IPS-18a (cell line): ENCODE measurements around the gene ADAM12.

Experiments
- H3K27ac ChIP-seq: one replicate; pipeline ENCODE4 v1.5.1; 2013; ENCODE audit warnings: low read length
- H3K27me3 ChIP-seq: one replicate; pipeline ENCODE4 v1.6.1; 2013; ENCODE audit warnings: mild to moderate bottlenecking, low read length; ENCODE audit not compliant: control insufficient read depth, insufficient read depth
- H3K36me3 ChIP-seq: one replicate; pipeline ENCODE4 v1.6.1; 2013; ENCODE audit warnings: low read depth, low read length; ENCODE audit not compliant: control insufficient read depth
- H3K4me1 ChIP-seq: one replicate; pipeline ENCODE4 v1.6.1; 2013; ENCODE audit warnings: low read depth, low read length; ENCODE audit not compliant: control insufficient read depth
- H3K4me3 ChIP-seq: one replicate; pipeline ENCODE4 v1.5.1; 2013; ENCODE audit warnings: low read length
- H3K9ac ChIP-seq: one replicate; pipeline ENCODE4 v1.6.1; 2013; ENCODE audit warnings: mild to moderate bottlenecking, low read length, moderate library complexity
- H3K9me3 ChIP-seq: one replicate; pipeline ENCODE4 v1.6.1; 2013; ENCODE audit warnings: low read depth, low read length; ENCODE audit not compliant: control insufficient read depth

Gene ADAM12

DNA sequence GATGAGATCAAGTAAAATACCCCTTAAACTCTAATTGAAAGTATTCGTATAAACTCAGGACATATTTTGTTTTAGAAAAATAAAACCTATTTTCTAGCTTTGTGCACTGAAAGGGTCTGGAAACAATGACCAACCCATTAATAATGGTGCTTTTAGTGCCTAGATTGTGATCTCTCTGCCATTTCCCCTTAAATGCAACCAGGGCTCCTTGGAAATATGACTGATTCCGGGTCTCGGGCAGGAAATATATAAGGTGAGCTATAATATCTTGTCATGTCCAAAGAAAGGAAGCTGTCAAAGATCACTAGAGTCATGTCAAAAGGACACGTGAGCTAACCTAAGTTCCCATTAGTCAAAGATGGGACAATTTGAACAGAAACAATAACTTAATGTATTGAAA lies 12.4 kb upstream of the ADAM12 start:
- Histone ChIP-seq H3K27me3 (no peaks in the 10 kb centered on the region), H3K4me3 (no peak overlapping the region), H3K9ac (no peak overlapping the region), H3K27ac (no peak overlapping the region), H3K9me3 (no peaks in the 10 kb centered on the region), H3K4me1 (peaks cover 8% of the 10 kb centered on the region), H3K36me3 (no peaks in the 10 kb centered on the region)

DNA sequence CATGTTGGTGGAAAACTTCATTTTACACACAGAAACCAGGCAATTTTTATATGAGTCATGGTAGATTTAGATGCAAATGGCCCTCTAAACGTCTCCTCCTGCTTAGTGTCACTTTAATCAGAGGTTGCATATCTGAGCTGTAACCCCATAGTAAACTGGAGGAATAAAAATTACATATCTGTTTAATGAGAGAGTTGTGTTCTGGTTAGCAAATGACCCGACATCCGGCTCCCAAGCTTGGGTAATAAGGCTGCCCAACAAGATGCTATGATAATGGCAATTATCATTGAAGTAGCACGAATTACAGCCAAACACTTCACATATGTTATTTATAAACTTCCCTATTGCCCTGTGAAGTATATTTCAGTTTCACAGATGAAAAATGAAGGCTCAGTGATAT lies 10.6 kb upstream of the ADAM12 start:
- Histone ChIP-seq H3K4me1 (peaks cover 8% of the 10 kb centered on the region), H3K4me3 (no peak overlapping the region), H3K27ac (no peak overlapping the region), H3K36me3 (no peaks in the 10 kb centered on the region), H3K9ac (no peak overlapping the region), H3K27me3 (no peaks in the 10 kb centered on the region), H3K9me3 (no peaks in the 10 kb centered on the region)

DNA sequence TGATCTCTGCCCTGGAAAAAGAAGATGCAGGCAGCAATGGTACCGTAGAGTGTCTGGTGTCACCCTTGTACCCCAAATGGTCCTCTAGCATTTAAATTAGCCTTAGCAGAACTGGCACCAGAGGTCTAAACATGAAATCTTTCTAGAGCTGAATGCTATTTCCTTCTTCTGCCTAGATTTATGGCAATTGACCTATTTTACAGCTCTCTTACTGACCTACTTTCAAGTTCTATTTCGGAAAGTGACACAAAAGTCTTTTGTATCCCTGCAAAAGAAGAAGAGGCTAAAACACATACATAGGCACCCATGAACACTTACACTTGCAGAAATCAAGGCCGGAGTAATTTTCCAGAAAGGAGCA lies 10.1 kb upstream of the ADAM12 start:
- no peak overlapping the region for H3K27ac ChIP-seq
- H3K9ac ChIP-seq, result no peak overlapping the region
- H3K9me3 ChIP-seq, result no peaks in the 10 kb centered on the region
- no peaks in the 10 kb centered on the region for H3K27me3 ChIP-seq
- H3K4me3 ChIP-seq, result no peak overlapping the region
- peaks cover 8% of the 10 kb centered on the region for H3K4me1 ChIP-seq
- no peaks in the 10 kb centered on the region for H3K36me3 ChIP-seq

DNA sequence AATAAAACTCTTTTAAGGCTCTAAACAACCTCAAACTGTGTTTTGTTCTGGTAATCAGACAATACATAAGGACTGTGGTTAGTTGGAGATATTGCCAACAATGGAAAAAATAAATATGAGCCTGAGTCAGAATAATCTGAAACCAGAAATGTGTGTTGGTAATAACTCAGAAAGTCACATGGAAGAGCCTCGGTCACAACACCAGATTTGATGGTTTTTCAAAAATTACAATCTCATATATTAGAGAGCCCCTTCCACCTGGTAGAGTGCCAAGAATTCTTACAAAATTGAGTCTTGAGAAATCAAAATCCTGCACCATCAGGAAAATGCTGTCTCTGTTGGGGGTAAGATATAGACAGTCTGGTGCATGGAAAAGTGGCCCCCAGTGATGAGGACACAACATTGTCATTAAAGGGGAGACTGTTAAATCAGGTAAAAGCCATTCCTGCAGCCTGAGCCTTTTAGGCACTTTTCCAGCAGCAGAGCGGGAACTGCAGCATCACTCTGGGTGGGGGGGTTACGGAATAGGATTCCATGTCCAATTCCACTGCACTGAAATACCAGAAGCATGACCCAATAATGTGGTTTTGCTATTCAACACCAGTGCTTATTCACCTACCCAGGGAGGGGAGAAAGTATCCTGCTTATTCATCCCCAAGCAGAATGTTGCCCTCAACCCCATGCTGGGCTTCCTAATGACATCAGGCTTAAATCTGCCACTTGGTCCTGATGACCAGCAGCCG lies 9.5 kb upstream of the ADAM12 start:
- no peak overlapping the region for H3K27ac ChIP-seq
- no peak overlapping the region for H3K4me3 ChIP-seq

DNA sequence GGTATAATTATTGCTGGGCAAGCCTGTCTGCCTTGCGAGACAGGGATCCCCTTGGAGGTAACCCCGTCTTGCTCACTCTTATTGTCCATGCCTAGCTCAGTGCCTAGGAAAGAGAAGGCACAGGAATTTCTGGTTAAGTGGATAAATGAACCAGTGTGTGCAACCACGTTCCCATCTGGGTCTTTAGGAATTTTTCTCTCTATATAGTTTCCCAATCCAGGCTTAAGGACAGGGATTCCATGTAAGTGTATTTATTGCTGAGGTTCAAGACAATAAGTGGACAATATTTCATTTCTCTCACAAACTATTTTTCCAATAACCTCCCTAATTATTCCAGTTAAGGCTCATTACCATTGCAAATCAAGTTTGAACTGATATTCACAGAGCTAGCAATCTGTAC lies 8.9 kb upstream of the ADAM12 start:
- no peaks in the 10 kb centered on the region for H3K9me3 ChIP-seq
- peaks cover 8% of the 10 kb centered on the region for H3K4me1 ChIP-seq
- H3K27me3 ChIP-seq, result no peaks in the 10 kb centered on the region
- H3K9ac ChIP-seq, result no peak overlapping the region
- H3K4me3 ChIP-seq, result no peak overlapping the region
- H3K36me3 ChIP-seq, result no peaks in the 10 kb centered on the region
- H3K27ac ChIP-seq, result no peak overlapping the region

More for the DNA sequence above, 9.5 kb upstream of the ADAM12 start:
- Histone ChIP-seq H3K36me3 (no peaks in the 10 kb centered on the region), H3K4me1 (peaks cover 8% of the 10 kb centered on the region), H3K27me3 (no peaks in the 10 kb centered on the region), H3K9me3 (no peaks in the 10 kb centered on the region), H3K9ac (no peak overlapping the region)

DNA sequence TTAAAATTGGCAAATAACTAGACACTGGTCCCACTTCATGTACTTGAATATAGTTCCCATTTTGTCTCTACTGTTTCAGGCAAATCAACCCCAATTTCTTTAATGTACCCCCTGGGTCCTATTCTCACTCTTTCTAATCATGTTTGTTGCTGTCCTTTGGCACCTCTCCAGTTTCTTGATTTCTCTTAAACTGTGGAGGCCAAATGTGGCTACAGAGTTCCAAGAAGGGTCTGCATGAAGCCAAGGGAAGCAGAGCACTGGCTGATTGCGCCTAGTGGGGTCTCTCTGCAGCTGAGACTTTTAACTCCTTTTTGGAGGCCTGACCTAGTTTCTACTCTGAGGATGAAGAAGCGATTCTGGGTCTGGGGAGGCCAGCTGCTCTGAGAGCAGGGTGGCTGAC lies 6.7 kb upstream of the ADAM12 start:
- no peaks in the 10 kb centered on the region for H3K9me3 ChIP-seq
- H3K9ac ChIP-seq, result no peak overlapping the region
- H3K27me3 ChIP-seq, result peaks cover 6% of the 10 kb centered on the region
- H3K4me3 ChIP-seq, result no peak overlapping the region
- peaks cover 8% of the 10 kb centered on the region for H3K4me1 ChIP-seq
- no peaks in the 10 kb centered on the region for H3K36me3 ChIP-seq
- no peak overlapping the region for H3K27ac ChIP-seq

DNA sequence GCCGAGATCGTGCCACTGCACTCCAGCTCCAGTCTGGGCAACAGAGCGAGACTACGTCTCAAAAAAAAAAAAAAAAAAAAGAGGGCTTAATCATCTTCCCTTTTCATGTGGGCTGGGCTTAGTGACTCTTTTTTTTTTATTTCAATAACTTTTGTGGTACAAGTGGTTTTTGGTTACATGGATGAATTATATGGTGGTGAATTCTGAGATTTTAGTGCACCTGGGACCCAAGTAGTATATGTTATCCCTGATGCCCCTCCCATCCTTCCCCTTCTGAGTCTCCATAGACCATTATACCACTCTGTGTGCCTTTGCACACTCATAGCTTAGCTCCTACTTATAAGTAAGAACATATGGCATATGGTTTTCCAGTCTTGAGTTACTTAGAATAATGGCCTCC lies 4.8 kb upstream of the ADAM12 start:
- H3K4me3 ChIP-seq, result no peak overlapping the region
- H3K27me3 ChIP-seq, result peaks cover 24% of the 10 kb centered on the region
- peaks cover 5% of the 10 kb centered on the region for H3K4me1 ChIP-seq
- H3K9ac ChIP-seq, result no peak overlapping the region
- H3K9me3 ChIP-seq, result no peaks in the 10 kb centered on the region
- H3K36me3 ChIP-seq, result no peaks in the 10 kb centered on the region
- no peak overlapping the region for H3K27ac ChIP-seq

DNA sequence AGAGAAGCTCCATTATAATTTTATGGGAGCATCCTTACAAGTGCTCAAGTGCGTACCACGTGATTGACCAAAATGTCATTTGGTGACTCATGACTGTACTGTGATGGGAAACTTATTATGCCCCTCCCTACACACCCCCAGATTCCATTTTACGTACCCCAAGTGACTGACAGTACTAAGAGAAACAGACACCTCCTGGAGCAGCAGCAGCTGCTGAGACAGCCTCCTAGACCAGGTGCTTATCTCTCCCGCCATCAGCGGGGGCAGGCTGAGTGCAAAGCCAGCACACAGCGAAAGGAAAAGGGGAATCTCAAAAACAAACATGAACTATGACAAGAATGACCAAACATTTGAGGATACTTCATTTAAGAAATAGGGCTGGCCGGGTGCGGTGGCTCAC lies 4.2 kb upstream of the ADAM12 start:
- H3K36me3 ChIP-seq, result no peaks in the 10 kb centered on the region
- no peak overlapping the region for H3K4me3 ChIP-seq
- H3K4me1 ChIP-seq, result no peaks in the 10 kb centered on the region
- no peaks in the 10 kb centered on the region for H3K9me3 ChIP-seq
- H3K27ac ChIP-seq, result no peak overlapping the region
- H3K27me3 ChIP-seq, result peaks cover 31% of the 10 kb centered on the region
- H3K9ac ChIP-seq, result no peak overlapping the region

DNA sequence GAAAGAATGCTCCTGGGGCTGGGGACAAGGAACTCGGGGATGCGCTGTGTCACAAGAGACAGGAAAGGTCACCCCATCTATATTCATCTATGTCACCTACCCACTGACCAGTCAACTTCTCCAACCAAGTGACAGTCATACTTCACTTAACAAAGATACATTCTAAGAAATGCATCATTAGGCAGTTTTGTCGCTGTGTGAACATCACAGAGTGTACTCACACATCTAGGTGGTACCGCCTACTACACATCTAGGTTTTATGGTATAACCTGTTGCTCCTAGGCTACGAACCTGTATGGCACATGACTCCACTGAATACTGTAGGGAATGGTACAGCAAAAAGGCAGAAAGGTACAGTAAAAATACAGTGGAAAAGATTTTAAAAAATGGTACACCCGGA lies 3.8 kb upstream of the ADAM12 start:
- no peak overlapping the region for H3K9ac ChIP-seq
- H3K36me3 ChIP-seq, result no peaks in the 10 kb centered on the region
- H3K27ac ChIP-seq, result no peak overlapping the region
- H3K9me3 ChIP-seq, result no peaks in the 10 kb centered on the region
- H3K4me3 ChIP-seq, result no peak overlapping the region
- H3K4me1 ChIP-seq, result no peaks in the 10 kb centered on the region
- H3K27me3 ChIP-seq, result peaks cover 35% of the 10 kb centered on the region

DNA sequence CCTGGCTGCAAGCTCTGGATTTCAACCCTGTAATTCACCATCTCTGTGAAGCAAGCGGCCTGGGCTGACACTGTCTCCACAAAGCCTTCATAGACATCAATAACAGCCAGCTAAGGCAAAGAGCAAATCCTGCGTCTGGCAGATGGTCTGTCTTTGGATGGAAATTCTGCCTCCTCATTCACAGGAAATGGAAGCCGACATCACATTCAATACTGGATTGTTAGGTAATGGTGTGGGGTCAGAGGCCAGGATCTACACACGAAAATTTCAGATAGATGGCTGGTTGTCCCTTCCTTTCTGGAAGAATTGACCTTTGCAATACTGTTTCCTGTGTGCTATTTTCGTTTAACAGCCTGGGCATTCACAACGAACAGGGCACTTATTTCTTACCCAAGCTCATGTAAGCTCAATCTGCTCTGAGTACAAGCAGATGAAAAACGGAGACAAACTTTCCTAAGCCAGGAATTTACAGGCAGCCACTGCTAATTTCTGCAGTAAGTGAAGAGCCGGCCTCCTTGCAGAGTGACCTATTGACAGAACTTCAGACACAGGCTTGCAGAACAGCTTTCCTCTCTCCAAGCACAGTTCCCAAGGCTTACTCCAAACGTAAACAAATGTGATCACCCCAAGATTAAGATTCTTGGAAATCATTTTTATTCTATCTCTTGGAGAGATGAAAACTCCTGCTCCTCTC lies 3.1 kb upstream of the ADAM12 start:
- no peaks in the 10 kb centered on the region for H3K9me3 ChIP-seq
- no peak overlapping the region for H3K4me3 ChIP-seq
- H3K4me1 ChIP-seq, result peaks cover 4% of the 10 kb centered on the region
- no peaks in the 10 kb centered on the region for H3K36me3 ChIP-seq
- peaks cover 41% of the 10 kb centered on the region for H3K27me3 ChIP-seq
- no peak overlapping the region for H3K9ac ChIP-seq
- H3K27ac ChIP-seq, result no peak overlapping the region

DNA sequence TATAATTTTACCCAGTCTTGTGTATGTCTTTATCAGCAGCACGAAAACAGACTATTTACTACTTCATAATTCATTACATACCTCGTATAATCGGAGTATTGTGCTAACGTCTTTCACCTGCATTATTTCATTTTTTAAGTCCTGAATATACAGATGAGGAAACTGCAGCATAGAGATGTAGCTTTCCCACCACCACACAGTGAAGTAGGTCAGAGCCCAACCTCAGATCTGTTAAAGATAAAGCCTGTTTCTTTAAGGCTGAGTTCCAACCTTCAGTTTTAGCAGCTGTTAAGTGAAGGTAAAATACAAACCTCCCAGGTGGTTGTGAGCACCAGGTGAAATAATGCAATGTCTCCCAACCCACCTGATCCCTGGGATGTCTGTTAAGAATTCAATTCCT lies 2.0 kb upstream of the ADAM12 start:
- Histone ChIP-seq H3K36me3 (no peaks in the 10 kb centered on the region), H3K27ac (no peak overlapping the region), H3K4me3 (no peak overlapping the region), H3K9me3 (no peaks in the 10 kb centered on the region), H3K27me3 (peaks cover 46% of the 10 kb centered on the region), H3K4me1 (peaks cover 4% of the 10 kb centered on the region), H3K9ac (no peak overlapping the region)
